ENCODE results near the gene METTL21A.
"Not testable (repeated sequence)": the region's sequence is repeated elsewhere in the genome, so short reads cannot be mapped to it uniquely, and the experiment has no call there.

METTL21A gene

GRCh38 chr2:207625014-207625907, at the start of gene METTL21A:
Gene METTL21A, minus strand, starts transcription at chr2:207625394. Its CDS starts 1,019 bp downstream, at chr2:207624375.
- in situ Hi-C loops (cut with MboI; ENCODE audit: low sequenced_read_pairs), result no loop called here

DNA sequence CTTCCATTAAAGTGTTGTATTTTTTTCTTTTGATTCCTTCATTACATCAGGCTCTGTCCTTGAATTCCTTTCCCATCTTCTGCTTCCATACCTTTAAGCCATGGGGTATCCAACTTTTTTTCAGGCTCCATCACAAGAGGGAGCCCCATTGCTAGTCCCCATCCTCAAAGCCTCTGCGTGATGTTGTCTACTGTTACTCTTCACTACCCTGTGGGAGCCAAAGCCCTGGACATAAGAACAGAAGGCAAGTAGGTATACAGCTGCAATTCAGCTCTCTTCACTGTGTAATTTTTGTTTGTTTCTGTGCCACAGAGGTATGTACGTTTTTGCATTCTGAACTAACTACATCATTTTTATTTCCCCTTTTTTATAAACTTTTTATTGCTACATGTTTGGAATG, 49.6 kb upstream of the METTL21A start:
- in situ Hi-C loops (cut with MboI; ENCODE audit: low sequenced_read_pairs), result no loop called here

DNA sequence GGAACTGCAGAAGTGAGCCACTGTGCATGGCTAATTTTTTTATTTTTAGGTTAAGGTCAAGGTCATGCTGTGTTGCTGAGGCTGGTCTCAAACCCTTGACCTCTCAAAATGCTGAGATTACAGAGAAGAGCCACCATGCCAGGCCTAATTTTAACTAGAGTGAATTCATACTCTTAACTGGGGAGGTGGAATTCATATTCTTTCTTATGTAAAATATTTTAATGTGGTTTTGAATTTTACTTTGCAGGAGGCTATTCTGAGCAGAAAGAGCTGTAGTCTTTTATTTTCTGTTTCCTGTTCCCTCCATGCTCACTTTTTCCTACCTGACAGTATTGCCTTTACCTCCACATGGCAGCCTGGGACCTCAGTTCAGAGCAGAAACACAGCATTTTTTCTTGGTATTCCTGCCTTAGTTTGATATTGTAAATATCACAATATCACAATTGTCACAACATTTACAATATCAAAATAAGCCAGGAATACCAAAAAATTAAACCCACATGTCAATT, 49.1 kb upstream of the METTL21A start:
- in situ Hi-C loops (cut with MboI; ENCODE audit: low sequenced_read_pairs), result no loop called here

GRCh38 chr2:207673431-207673830, 48.2 kb upstream of the METTL21A start:
- in situ Hi-C loops (cut with MboI; ENCODE audit: low sequenced_read_pairs), result no loop called here

GRCh38 chr2:207670887-207671286, 45.7 kb upstream of the METTL21A start:
- in situ Hi-C loops (cut with MboI; ENCODE audit: low sequenced_read_pairs), result no loop called here

GRCh38 chr2:207663870-207664545, 38.8 kb upstream of the METTL21A start:
- in situ Hi-C loops (cut with MboI; ENCODE audit: low sequenced_read_pairs), result no loop called here

DNA sequence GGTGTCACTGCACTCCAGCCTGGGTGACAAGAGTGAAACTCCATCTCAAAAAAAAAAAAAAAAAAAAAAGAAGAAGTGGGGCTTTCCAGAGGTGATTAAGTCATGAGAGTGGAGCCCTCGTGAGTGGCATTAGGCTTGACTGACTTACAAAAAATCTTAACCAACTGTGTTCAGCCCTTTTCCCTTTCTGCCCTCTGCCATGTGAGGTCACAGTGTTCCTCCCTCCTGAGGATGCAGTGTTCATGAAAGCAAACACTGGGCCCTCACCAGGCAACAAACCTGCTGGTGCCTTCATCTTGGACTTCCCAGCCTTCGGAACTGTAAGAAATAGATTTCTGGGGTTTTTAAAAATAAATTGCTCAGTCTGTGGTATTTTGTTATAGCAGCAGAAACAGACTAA, 37.0 kb upstream of the METTL21A start:
- in situ Hi-C loops (cut with MboI; ENCODE audit: low sequenced_read_pairs), result no loop called here

- in situ Hi-C loops (cut with MboI; ENCODE audit: low sequenced_read_pairs), result no loop called here
Observed at GRCh38 chr2:207660994-207661393, 35.8 kb upstream of the METTL21A start.

- in situ Hi-C loops (cut with MboI; ENCODE audit: low sequenced_read_pairs), result no loop called here
Observed at GRCh38 chr2:207658156-207658555, 33.0 kb upstream of the METTL21A start.

DNA sequence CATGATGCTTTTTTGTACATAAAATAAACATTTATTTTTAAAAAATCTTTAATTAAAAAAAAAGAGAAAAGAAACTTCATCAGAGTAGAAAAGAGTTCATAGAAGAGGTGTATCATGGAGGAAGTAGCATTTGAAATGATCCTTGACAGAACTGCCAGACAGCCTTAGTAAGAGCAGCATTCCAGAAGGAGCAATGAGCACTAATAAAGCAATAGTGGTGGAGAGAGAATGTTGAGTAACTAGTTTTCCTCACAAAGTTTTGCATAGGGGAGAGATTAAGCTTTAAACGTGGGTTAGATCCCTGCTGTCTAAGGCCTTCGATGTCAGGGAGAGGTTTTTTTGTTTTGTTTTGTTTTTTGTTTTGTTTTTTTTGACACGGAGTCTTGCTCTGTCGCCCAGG, 29.8 kb upstream of the METTL21A start:
- in situ Hi-C loops (cut with MboI; ENCODE audit: low sequenced_read_pairs), result no loop called here

DNA sequence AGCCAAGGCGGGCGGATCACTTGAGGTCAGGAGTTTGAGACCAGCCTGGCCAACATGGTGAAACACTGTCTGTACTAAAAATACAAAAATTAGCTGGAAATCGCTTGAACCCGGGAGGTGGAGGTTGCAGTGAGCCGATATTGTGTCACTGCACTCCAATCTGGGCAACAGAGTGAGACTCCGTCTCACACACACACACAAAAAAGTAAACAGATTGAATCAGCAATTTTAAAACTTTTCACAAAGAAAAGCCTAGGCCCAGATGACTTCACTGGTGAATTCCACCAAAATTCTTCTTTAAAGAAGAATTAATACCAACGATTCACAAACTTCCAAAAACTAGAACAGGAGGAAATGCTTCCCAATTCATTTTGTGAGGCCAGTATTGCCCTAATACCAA, 21.4 kb upstream of the METTL21A start:
- in situ Hi-C loops (cut with MboI; ENCODE audit: low sequenced_read_pairs), result not testable (repeated sequence)

GRCh38 chr2:207643892-207644291, 18.7 kb upstream of the METTL21A start:
- in situ Hi-C loops (cut with MboI; ENCODE audit: low sequenced_read_pairs), result no loop called here

DNA sequence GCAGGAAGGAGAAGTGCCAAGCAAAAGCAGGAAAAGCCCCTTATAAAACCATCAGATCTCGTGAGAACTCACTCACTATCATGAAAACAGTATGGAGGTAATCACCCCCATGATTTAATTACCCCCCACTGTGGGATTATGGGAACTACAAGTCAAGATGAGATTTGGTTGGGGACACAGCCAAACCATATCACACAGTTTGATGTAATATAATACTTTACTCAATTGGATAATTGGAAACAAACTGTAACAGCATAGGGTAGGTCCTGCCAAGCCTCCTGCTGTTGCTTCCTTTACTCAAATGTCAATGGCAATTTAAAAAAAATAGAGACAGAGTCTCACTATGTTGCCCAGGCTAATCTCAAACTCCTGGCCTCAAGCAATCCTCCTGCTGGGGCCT, 15.5 kb upstream of the METTL21A start:
- in situ Hi-C loops (cut with MboI; ENCODE audit: low sequenced_read_pairs), result no loop called here

DNA sequence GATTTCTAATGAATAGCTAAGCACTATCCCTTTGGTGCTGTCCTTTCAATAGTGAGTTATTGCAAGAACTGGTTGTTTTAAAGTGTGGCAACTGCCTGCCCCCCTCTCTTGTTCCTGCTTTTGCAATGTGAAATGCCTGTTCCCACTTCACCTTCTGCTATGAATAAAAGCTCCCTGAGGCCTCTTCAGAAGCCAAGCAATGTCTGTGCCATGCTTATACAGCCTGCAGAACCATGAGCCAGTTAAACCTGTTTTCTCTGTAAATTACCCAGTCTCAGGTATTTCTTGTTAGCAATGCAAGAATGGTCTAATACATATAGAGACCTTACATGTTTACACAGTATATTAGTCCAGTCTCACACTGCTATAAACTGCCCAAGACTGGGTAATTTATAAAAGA, 15.0 kb upstream of the METTL21A start:
- in situ Hi-C loops (cut with MboI; ENCODE audit: low sequenced_read_pairs), result no loop called here

DNA sequence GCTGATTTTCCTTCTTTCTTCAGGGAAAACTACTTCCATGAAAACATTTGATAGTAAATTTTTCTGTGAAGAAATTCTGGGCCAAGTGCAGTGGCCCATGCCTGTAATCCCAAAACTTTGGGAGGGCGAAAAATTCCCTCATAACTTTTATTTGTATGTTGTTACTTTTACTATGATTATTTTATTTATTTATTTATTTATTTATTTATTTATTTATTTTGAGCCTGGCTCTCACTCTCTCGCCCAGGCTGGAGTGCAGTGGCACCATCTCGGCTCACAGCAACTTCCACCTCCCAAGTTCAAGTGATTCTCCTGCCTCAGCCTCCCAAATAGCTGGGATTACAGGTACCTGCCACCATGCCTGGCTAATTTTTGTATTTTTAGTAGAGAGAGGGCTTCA, 14.1 kb upstream of the METTL21A start:
- in situ Hi-C loops (cut with MboI; ENCODE audit: low sequenced_read_pairs), result not testable (repeated sequence)

- in situ Hi-C loops (cut with MboI; ENCODE audit: low sequenced_read_pairs), result no loop called here
Observed at GRCh38 chr2:207635468-207636200, 10.4 kb upstream of the METTL21A start.

- in situ Hi-C loops (cut with MboI; ENCODE audit: low sequenced_read_pairs), result no loop called here
Observed at GRCh38 chr2:207633686-207634085, 8.5 kb upstream of the METTL21A start.

DNA sequence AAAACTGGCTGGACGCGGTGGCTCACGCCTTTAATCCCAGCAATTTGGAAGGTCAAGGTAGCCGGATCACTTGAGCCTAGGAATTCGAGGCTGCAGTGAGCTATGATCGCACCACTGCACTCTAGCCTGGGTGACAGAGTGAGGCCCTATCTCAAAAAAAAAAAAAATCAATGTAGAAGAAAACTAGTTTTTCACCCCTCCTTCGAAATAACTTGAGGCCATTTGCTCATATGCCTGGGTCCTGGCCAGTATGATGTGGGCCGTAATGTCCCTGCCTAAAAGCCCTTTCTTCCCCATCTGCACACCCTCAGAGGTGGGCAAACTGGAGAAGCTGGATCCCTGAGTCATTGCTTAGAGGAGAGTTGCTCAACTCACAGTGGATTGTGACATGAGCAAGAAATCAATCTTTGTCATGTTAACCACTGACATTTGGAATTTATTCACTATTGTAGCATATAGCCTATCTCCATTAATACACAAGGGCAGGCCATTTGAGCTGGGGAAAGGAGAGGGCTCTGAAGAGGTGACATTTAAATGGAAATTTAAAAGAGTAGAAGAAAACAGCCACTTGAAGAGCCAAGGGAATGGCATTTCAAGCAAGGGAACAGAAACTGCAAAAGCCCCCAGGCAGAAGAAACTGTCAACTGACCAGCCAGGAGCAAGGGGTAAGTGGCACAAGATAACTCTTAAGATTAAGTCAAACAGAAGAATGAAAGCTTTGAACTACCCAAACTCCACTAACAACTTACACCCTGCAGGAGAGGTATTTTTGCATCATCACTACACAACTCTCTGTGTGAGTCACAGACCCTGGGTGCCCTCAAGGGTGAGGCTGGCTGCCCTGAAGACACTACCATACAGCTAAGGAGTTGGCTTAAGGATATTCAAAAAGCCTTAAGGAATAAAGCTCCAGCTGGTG, 7.6 kb upstream of the METTL21A start:
- in situ Hi-C loops (cut with MboI; ENCODE audit: low sequenced_read_pairs), result no loop called here

DNA sequence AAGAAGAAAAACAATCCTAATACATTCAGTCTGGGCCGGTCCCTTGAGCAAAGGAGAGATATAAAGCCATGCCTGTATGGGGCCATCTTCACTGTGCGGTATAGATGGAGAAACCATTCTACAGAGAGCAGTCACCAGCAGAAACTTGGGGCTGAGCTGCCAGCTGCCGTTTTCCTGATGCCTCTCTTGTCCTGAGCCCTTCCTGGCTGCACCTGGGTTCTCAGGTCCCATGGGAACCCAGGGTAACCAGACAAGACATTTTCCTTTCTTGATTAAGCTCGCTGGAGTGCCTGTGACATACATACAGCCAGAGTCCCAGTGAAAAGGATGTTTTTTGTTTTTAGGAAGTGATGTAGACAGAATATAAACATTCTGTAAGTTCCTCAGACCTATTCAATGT, 5.3 kb upstream of the METTL21A start:
- in situ Hi-C loops (cut with MboI; ENCODE audit: low sequenced_read_pairs), result no loop called here

DNA sequence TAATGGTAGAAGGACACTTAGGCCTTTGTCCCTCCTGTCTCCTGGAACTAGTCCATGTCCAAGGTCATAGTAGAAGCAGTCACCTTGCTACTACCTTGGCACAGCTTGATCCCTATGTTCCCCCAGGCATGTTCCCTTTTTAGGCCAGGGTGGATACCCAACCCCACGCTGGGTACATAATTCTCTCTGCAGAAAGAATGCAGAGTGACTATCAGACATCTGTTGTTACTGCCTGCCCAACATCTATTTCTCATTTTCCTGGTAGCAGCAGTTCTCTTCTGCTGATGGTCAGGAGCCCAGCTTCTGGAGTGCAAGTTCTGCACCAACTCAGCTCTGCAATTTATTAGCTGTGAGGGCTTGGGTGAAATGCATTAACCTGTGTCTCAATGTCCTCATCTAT, 4.4 kb upstream of the METTL21A start:
- in situ Hi-C loops (cut with MboI; ENCODE audit: low sequenced_read_pairs), result no loop called here

Data from hTERT RPE-1 (cell line).